Erythroblast (primary cell): ENCODE data around the gene RAB13.

Experiments
- GATA1 ChIP-seq: IDR thresholded peaks from 2 replicates; pipeline ENCODE4 v1.6.1; 2011; ENCODE audit warnings: low read depth, mild to moderate bottlenecking, control low read depth, low read length, moderate library complexity
- POLR2A ChIP-seq: IDR thresholded peaks from 2 replicates; pipeline ENCODE4 v1.6.1; 2011; ENCODE audit warnings: mild to moderate bottlenecking, low read length

GRCh38 chr1:153958961-153959260 is 27.2 kb downstream of the RAB13 start:
- TF ChIP-seq POLR2A = no peak
- no peak for TF ChIP-seq GATA1
